Esophagus squamous epithelium (tissue), 5 donors: ENCODE results near the gene UBXN2A. TPM values are rescaled to one million over a fixed set of nuclear protein-coding genes. Genes with fewer than 3 reads are reported as not detected.

Experiments
- DNase-seq: peaks from one replicate; lab custom pipeline; 2025; lab: John Stamatoyannopoulos, UW
- H3K27ac ChIP-seq, 4 donors: fragments of 200-600 bp; sonication (generic); one replicate each; pipeline ENCODE4 v1.5.1; 2016 to 2019; ENCODE audit warnings: mild to moderate bottlenecking in 1 of 4
- H3K27me3 ChIP-seq, 4 donors: fragments of 200-600 bp; sonication (generic); 1 replicate in 3 of 4; 2 replicates in 1 of 4; pipeline versions ENCODE4 v1.5.1 to v1.6.0; 2017 to 2021; ENCODE audit warnings: antibody characterized with exemption in 1 of 4
- H3K36me3 ChIP-seq, 3 donors: fragments of 200-600 bp; sonication (generic); one replicate each; pipeline ENCODE4 v1.5.1; 2016 to 2019
- H3K4me1 ChIP-seq, 3 donors: fragments of 200-600 bp; sonication (generic); one replicate each; pipeline ENCODE4 v1.5.1; 2017 to 2019
- H3K4me3 ChIP-seq, 4 donors: fragments of 200-600 bp; sonication (generic); 1 replicate in 3 of 4; 2 replicates in 1 of 4; pipeline ENCODE4 v1.5.1; 2016 to 2019; ENCODE audit warnings: mild to moderate bottlenecking in 2 of 4, moderate library complexity in 1 of 4
- H3K9me3 ChIP-seq, 3 donors: fragments of 200-600 bp; sonication (generic); one replicate each; pipeline ENCODE4 v1.5.1; 2016 to 2019
- CTCF ChIP-seq, 6 experiments: fragments of 450-650 bp in 4 of 6; fragments of 200-600 bp in 2 of 6; sonication (generic) in 2 of 6; IDR thresholded peaks; one replicate each; pipeline ENCODE4 v1.5.1; 2016 to 2019; ENCODE audit warnings: antibody characterized with exemption in 6 of 6, mild to moderate bottlenecking in 4 of 6, moderate library complexity in 4 of 6
- POLR2A ChIP-seq, 4 donors: fragments of 450-650 bp; IDR thresholded peaks; one replicate each; pipeline ENCODE4 v1.6.1; 2017; ENCODE audit warnings: antibody characterized with exemption in 4 of 4, mild to moderate bottlenecking in 4 of 4, moderate library complexity in 3 of 4
- WGBS, 2 donors: methylation state at CpG; one replicate each; pipeline ENCODE4 v1.1.5; 2018; 5-methylcytosine and 5-hydroxymethylcytosine counted together
- intact Hi-C: fragments of 100-400 bp; cut with DNase I; formaldehyde crosslinking; loops from one replicate; pipeline ENCODE4 v1.15.0; 2022
- total RNA-seq, 4 donors: library from RNA; depleted of rRNA; stranded (reverse); fragments of >200 nt; gene quantifications; one replicate each; pipeline ENCODE4 v1.1.0, GENCODE V29; 2016
- donor health status: DM: yes; HTN: yes; CAD: no.

UBXN2A gene
- total RNA-seq, 4 donors from 2014 or later: 8.8 to 16.2 (median 10.0) TPM

- H3K4me1 ChIP-seq: peaks cover 12 to 20% (median 13%) of the 10 kb centered on the region in 3 donors
- no peak for DNase-seq
- no peaks in the 10 kb centered on the region for H3K36me3 ChIP-seq
- H3K4me3 ChIP-seq: no peak overlapping the region
- H3K27ac ChIP-seq: no peak overlapping the region
- H3K27me3 ChIP-seq: peaks cover 0 to 31% (median 10%) of the 10 kb centered on the region in 4 donors
- no peak for TF ChIP-seq CTCF (IDR thresholded peaks at IDR 0.05)
- TF ChIP-seq POLR2A (IDR thresholded peaks at IDR 0.05): no peak
- intact Hi-C loops: no loop called here
- H3K9me3 ChIP-seq: no peaks in the 10 kb centered on the region
These were observed 67.4 kb downstream of the UBXN2A start for GRCh38 chr2:24007693-24008092.

- H3K27me3 ChIP-seq: peaks cover 0 to 31% (median 10%) of the 10 kb centered on the region in 4 donors
- 80 to 85% methylated on average over 13 of the region's 13 CpGs for WGBS, 2 donors
- intact Hi-C loops: no loop called here
These were observed 68.6 kb downstream of the UBXN2A start for GRCh38 chr2:24008672-24009366.

GRCh38 chr2:24009367-24009679 is 69.1 kb downstream of the UBXN2A start:
- 72 to 84% methylated on average over 9 of the region's 9 CpGs for WGBS, 2 donors
- peaks cover 0 to 31% (median 10%) of the 10 kb centered on the region in 4 donors for H3K27me3 ChIP-seq
- intact Hi-C loops: no loop called here
- no peak overlapping the region for H3K27ac ChIP-seq
- no peaks in the 10 kb centered on the region for H3K9me3 ChIP-seq
- no peak for TF ChIP-seq POLR2A (IDR thresholded peaks at IDR 0.05)
- H3K4me1 ChIP-seq: peaks cover 12 to 20% (median 13%) of the 10 kb centered on the region in 3 donors
- no peaks in the 10 kb centered on the region for H3K36me3 ChIP-seq
- peak overlapping the region in 3 of 4 donors; percentile 35 to 67 (median 49) for H3K4me3 ChIP-seq
- no peak for DNase-seq

More at GRCh38 chr2:24008672-24009366, 68.6 kb downstream of the UBXN2A start:
- Histone ChIP-seq H3K4me3 (no peak overlapping the region), H3K9me3 (no peaks in the 10 kb centered on the region), H3K4me1 (peaks cover 12 to 20% (median 13%) of the 10 kb centered on the region in 3 donors), H3K36me3 (no peaks in the 10 kb centered on the region), H3K27ac (no peak overlapping the region)
- no peak for DNase-seq
- TF ChIP-seq POLR2A (IDR thresholded peaks at IDR 0.05): no peak
- TF ChIP-seq CTCF (IDR thresholded peaks at IDR 0.05): no peak

- no peak for TF ChIP-seq POLR2A (IDR thresholded peaks at IDR 0.05)
- no peak for TF ChIP-seq CTCF (IDR thresholded peaks at IDR 0.05)
- no peaks in the 10 kb centered on the region for H3K36me3 ChIP-seq
- peaks cover 0 to 31% (median 10%) of the 10 kb centered on the region in 4 donors for H3K27me3 ChIP-seq
- H3K27ac ChIP-seq: no peak within 1 kb of the TSS
- H3K4me3 ChIP-seq: peak within 1 kb of the TSS; percentile 35 to 67 (median 43)
- 6 to 12% methylated on average over 3 to 25 of the region's 75 CpGs for WGBS, 2 donors
- H3K4me1 ChIP-seq: peaks cover 12 to 20% (median 13%) of the 10 kb centered on the region in 3 donors
- H3K9me3 ChIP-seq: no peaks in the 10 kb centered on the region
- intact Hi-C loops: no loop called here
- DNase-seq: no peak
These were observed 69.6 kb downstream of the UBXN2A start, which contains the start of gene MFSD2B for GRCh38 chr2:24009680-24010476. Gene MFSD2B (plus strand): TSS chr2:24010085. CDS start chr2:24010097, 12 bp downstream.

- Histone ChIP-seq H3K4me1 (peaks cover 12 to 20% (median 13%) of the 10 kb centered on the region in 3 donors), H3K4me3 (peak overlapping the region in 3 of 4 donors; percentile 37 to 67 (median 49)), H3K27ac (no peak overlapping the region), H3K27me3 (peaks cover 0 to 31% (median 10%) of the 10 kb centered on the region in 4 donors), H3K9me3 (no peaks in the 10 kb centered on the region), H3K36me3 (no peaks in the 10 kb centered on the region)
- WGBS, 2 donors: 55 to 76% methylated on average over 2 to 9 of the region's 37 CpGs
- no peak for DNase-seq
- intact Hi-C loops: no loop called here
- TF ChIP-seq CTCF (IDR thresholded peaks at IDR 0.05) (no peak), POLR2A (IDR thresholded peaks at IDR 0.05) (no peak)
These were observed 70.4 kb downstream of the UBXN2A start for GRCh38 chr2:24010477-24011249.
